ENCODE measurements around the gene SUPT6H.
A peak's percentile ranks its signal among the peaks of the same experiment; 100 is the strongest.

Gene SUPT6H

DNA sequence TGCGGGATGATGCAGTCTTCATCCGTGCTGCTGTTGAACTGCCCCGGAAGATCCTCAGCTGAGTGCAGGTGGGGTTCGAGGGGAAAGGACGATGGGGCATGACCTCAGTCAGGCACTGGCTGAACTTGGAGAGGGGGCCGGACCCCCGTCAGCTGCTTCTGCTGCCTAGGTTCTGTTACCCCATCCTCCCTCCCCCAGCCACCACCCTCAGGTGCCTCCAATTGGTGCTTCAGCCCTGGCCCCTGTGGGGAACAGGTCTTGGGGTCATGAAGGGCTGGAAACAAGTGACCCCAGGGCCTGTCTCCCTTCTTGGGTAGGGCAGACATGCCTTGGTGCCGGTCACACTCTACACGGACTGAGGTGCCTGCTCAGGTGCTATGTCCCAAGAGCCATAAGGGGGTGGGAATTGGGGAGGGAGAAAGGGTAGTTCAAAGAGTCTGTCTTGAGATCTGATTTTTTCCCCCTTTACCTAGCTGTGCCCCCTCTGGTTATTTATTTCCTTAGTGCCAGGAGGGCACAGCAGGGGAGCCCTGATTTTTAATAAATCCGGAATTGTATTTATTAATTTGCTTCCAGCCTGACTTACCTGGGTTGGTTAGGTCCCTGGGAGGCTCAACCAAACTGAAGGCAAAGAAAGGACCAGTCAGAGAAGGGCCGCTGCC, 87.6 kb downstream of the SUPT6H start:
- Histone ChIP-seq H3K27me3 (ENCODE audit: insufficient read depth, insufficient read length) (no peaks in the 10 kb centered on the region), H3K9me3 (ENCODE audit: insufficient read depth, low read length) (no peaks in the 10 kb centered on the region; the same call in 1 of the 2 replicates), H3K4me1 (ENCODE audit: insufficient read depth, insufficient read length) (peaks cover 17% of the 10 kb centered on the region), H3K4me3 (ENCODE audit: insufficient read length, low read depth) (no peak overlapping the region), H3K36me3 (ENCODE audit: insufficient read depth, insufficient read length, low read length) (peaks cover 67% of the 10 kb centered on the region), H3K9ac (ENCODE audit: insufficient read length, low read depth) (no peak overlapping the region)
- DNase-seq (ENCODE audit: low read depth, low spot score): no peak
- no peak for TF ChIP-seq YY1 (IDR thresholded peaks at IDR 0.05; ENCODE audit: insufficient read depth, insufficient read length)
- no peak for TF ChIP-seq SUZ12 (IDR thresholded peaks at IDR 0.05; ENCODE audit: extremely low read depth, insufficient read depth, insufficient read length)
- no peak for TF ChIP-seq ZNF274 (IDR thresholded peaks at IDR 0.05; ENCODE audit: low read depth, low read length)

DNA sequence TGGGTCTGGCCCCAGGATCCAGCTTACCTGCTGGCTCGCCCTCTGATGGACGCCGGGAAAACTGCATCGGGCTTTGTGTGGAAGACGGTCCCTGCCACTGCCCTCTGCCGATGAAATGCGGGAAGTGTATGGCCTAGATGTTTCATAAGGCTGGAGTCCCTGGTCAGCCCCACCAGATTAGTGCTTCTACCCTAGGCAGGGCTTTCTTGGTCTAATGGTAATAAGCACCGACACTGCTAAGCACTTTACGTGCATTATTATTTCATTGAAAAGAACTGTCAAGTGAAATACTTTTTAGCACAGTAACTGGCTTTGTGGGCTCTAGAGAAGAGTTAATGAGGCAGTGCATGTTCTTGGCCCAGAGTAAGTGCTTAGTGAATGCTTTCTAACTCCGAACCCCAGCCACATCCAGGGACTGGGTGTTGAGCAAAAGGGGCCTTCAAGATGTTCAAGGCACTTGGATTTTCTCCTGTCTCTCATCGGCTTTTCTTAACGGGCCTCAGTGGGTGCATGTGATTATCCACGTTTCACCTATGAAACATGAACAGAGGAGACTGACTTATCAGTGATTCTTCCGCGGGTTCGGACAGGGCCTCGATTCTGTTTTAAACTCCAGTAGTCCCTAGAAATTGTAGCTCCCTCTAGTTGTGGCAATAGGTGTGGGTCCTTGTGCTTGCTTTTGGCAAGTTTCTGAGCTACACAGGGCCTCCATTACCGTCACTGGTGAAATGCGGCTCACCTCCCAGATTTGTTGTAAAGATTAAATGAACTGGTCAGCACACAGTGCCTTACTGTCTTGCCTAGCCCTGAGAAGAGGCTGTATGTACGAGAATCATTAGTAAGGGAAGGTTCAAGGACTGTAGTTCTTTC, 88.4 kb downstream of the SUPT6H start:
- peak; percentile 87 for DNase-seq (ENCODE audit: low read depth, low spot score)
- H3K9ac ChIP-seq (ENCODE audit: insufficient read length, low read depth): peak overlapping the region; percentile 34
- H3K4me1 ChIP-seq (ENCODE audit: insufficient read depth, insufficient read length): peaks cover 17% of the 10 kb centered on the region
- no peaks in the 10 kb centered on the region; the same call in 1 of the 2 replicates for H3K9me3 ChIP-seq (ENCODE audit: insufficient read depth, low read length)
- no peaks in the 10 kb centered on the region for H3K27me3 ChIP-seq (ENCODE audit: insufficient read depth, insufficient read length)
- peaks cover 62% of the 10 kb centered on the region for H3K36me3 ChIP-seq (ENCODE audit: insufficient read depth, insufficient read length, low read length)
- no peak for TF ChIP-seq SUZ12 (IDR thresholded peaks at IDR 0.05; ENCODE audit: extremely low read depth, insufficient read depth, insufficient read length)
- no peak for TF ChIP-seq YY1 (IDR thresholded peaks at IDR 0.05; ENCODE audit: insufficient read depth, insufficient read length)
- no peak for TF ChIP-seq ZNF274 (IDR thresholded peaks at IDR 0.05; ENCODE audit: low read depth, low read length)
- no peak overlapping the region for H3K4me3 ChIP-seq (ENCODE audit: insufficient read length, low read depth)

GRCh38 chr17:28751600-28752366, 89.8 kb downstream of the SUPT6H start:
- H3K9ac ChIP-seq (ENCODE audit: insufficient read length, low read depth): no peak overlapping the region

More at GRCh38 chr17:28751600-28752366, 89.8 kb downstream of the SUPT6H start:
- TF ChIP-seq YY1 (IDR thresholded peaks at IDR 0.05; ENCODE audit: insufficient read depth, insufficient read length): no peak
- TF ChIP-seq ZNF274 (IDR thresholded peaks at IDR 0.05; ENCODE audit: low read depth, low read length): no peak
- TF ChIP-seq SUZ12 (IDR thresholded peaks at IDR 0.05; ENCODE audit: extremely low read depth, insufficient read depth, insufficient read length): no peak
- peaks cover 10% of the 10 kb centered on the region for H3K4me1 ChIP-seq (ENCODE audit: insufficient read depth, insufficient read length)
- H3K4me3 ChIP-seq (ENCODE audit: insufficient read length, low read depth): no peak overlapping the region
- no peak for DNase-seq (ENCODE audit: low read depth, low spot score)
- H3K27me3 ChIP-seq (ENCODE audit: insufficient read depth, insufficient read length): no peaks in the 10 kb centered on the region
- H3K9me3 ChIP-seq (ENCODE audit: insufficient read depth, low read length): no peaks in the 10 kb centered on the region; the same call in 1 of the 2 replicates
- H3K36me3 ChIP-seq (ENCODE audit: insufficient read depth, insufficient read length, low read length): peaks cover 49% of the 10 kb centered on the region

Measured in NT2/D1 (cell line).